H1 (cell line): Measurements from ENCODE around the gene BCL2. TPM values are rescaled to one million over a fixed set of nuclear protein-coding genes. Genes with fewer than 3 reads are reported as not detected.
A peak's percentile ranks its signal among the peaks of the same experiment; 100 is the strongest.

ENCODE experiments used
- CTCF ChIA-PET: fragments of 300-600 bp; sonication (Branson Sonifier 250); formaldehyde crosslinking; loops from one replicate; lab custom pipeline; 2021; ENCODE audit not compliant: partially characterized antibody; lab: Charles Lee
- POLR2A ChIA-PET: fragments of 300-600 bp; sonication (Branson Sonifier 250); formaldehyde crosslinking; loops from one replicate; lab custom pipeline; 2021; ENCODE audit warnings: inconsistent platforms; ENCODE audit not compliant: partially characterized antibody; lab: Charles Lee
- DNase-seq, 2 experiments: peaks; one replicate each; pipeline versions ENCODE4 v3.0.0 to v3.0.0-alpha.2; 2010 to 2022; ENCODE audit warnings: low spot score in 2 of 2, low read depth in 1 of 2, mixed read lengths in 1 of 2
- FAIRE-seq: peaks from 2 replicates; lab custom pipeline; 2011; peaks lifted over from hg19 to GRCh38; lab: Jason Lieb, UNC
- H2AFZ ChIP-seq: 2 replicates; pipeline ENCODE4 v1.8.1; 2012; ENCODE audit warnings: low read length, inconsistent platforms
- H2AK5ac ChIP-seq: 2 replicates; pipeline ENCODE4 v1.6.1; 2013; ENCODE audit warnings: low read depth, low read length
- H2BK120ac ChIP-seq: replicated peaks from 2 replicates; pipeline ENCODE3; 2013; ENCODE audit warnings: low read depth, low read length, inconsistent platforms
- H2BK12ac ChIP-seq: 2 replicates; pipeline ENCODE4 v1.6.1; 2013; ENCODE audit warnings: low read depth, low read length
- H2BK15ac ChIP-seq: 2 replicates; pipeline ENCODE4 v1.6.1; 2013; ENCODE audit warnings: low read length
- H2BK20ac ChIP-seq: 2 replicates; pipeline ENCODE4 v1.6.1; 2013; ENCODE audit warnings: low read length
- H2BK5ac ChIP-seq: 2 replicates; pipeline ENCODE4 v1.6.1; 2013; ENCODE audit warnings: low read depth, low read length
- H3K14ac ChIP-seq: 2 replicates; pipeline ENCODE4 v1.6.1; 2013; ENCODE audit warnings: inconsistent platforms; ENCODE audit not compliant: insufficient read length
- H3K18ac ChIP-seq: 2 replicates; pipeline ENCODE4 v1.6.1; 2013; ENCODE audit warnings: low read length; ENCODE audit errors: extremely low read depth
- H3K23ac ChIP-seq: 2 replicates; pipeline ENCODE4 v1.6.1; 2013; ENCODE audit warnings: inconsistent platforms; ENCODE audit not compliant: insufficient read length
- H3K23me2 ChIP-seq: 2 replicates; pipeline ENCODE4 v1.6.1; 2013; ENCODE audit warnings: low read depth, low read length
- H3K27ac ChIP-seq: 2 replicates; pipeline ENCODE4 v1.6.1; 2011; ENCODE audit warnings: low read depth, low read length, inconsistent platforms
- H3K27me3 ChIP-seq, 4 experiments: replicated peaks in 1 of 4; 1 replicate in 1 of 4; 2 replicates in 3 of 4; pipeline versions ENCODE4 v1.6.1 to v1.8.1; 2011 to 2013; ENCODE audit warnings: low read length in 3 of 4, mild to moderate bottlenecking in 3 of 4, inconsistent platforms in 2 of 4, mixed read lengths in 2 of 4, moderate library complexity in 1 of 4; ENCODE audit not compliant: control insufficient read depth in 3 of 4, insufficient read depth in 3 of 4; ENCODE audit errors: extremely low read depth in 1 of 4
- H3K36me3 ChIP-seq, 4 experiments: 2 replicates each; pipeline versions ENCODE4 v1.6.1 to v1.8.1; 2011 to 2013; ENCODE audit warnings: mild to moderate bottlenecking in 4 of 4, low read length in 3 of 4, moderate library complexity in 2 of 4, control low read depth in 1 of 4, inconsistent platforms in 1 of 4; ENCODE audit not compliant: insufficient read depth in 4 of 4, control insufficient read depth in 2 of 4
- H3K4ac ChIP-seq: replicated peaks from 2 replicates; pipeline ENCODE3; 2013; ENCODE audit warnings: low read length, low read depth, mixed read lengths, inconsistent platforms; ENCODE audit not compliant: insufficient read length
- H3K4me1 ChIP-seq, 4 experiments: replicated peaks in 1 of 4; 1 replicate in 1 of 4; 2 replicates in 3 of 4; pipeline versions ENCODE4 v1.6.1 to v1.8.1; 2011 to 2013; ENCODE audit warnings: low read length in 3 of 4, inconsistent platforms in 2 of 4, mixed read lengths in 1 of 4; ENCODE audit not compliant: insufficient read depth in 4 of 4, control insufficient read depth in 3 of 4
- H3K4me2 ChIP-seq, 2 experiments: 2 replicates each; pipeline versions ENCODE4 v1.6.1 to v1.8.1; 2011 to 2013; ENCODE audit warnings: low read depth in 2 of 2, low read length in 2 of 2, control low read depth in 1 of 2, inconsistent platforms in 1 of 2, mild to moderate bottlenecking in 1 of 2; ENCODE audit not compliant: insufficient read depth in 1 of 2
- H3K4me3 ChIP-seq, 4 experiments: fragments of 200-600, 300-600 bp in 1 of 4; sonication (generic), shearing (Covaris generic), sonication (Bioruptor Twin) in 1 of 4; 2 replicates each; pipeline versions ENCODE4 v1.5.1 to v1.8.1; 2011 to 2016; ENCODE audit warnings: low read length in 4 of 4, low read depth in 3 of 4, control low read depth in 2 of 4, inconsistent platforms in 2 of 4, mild to moderate bottlenecking in 2 of 4, mixed read lengths in 1 of 4, moderate library complexity in 1 of 4; ENCODE audit not compliant: insufficient read depth in 2 of 4; ENCODE audit errors: extremely low read depth in 1 of 4
- H3K56ac ChIP-seq: replicated peaks from 2 replicates; pipeline ENCODE3; 2013; ENCODE audit warnings: low read depth, mild to moderate bottlenecking, mixed read lengths, low read length, inconsistent platforms; ENCODE audit not compliant: insufficient read length
- H3K79me1 ChIP-seq: 2 replicates; pipeline ENCODE4 v1.6.1; 2013; ENCODE audit warnings: low read depth, low read length, control low read depth
- H3K79me2 ChIP-seq, 2 experiments: 2 replicates each; pipeline versions ENCODE4 v1.6.1 to v1.8.1; 2012 to 2013; ENCODE audit warnings: low read length in 2 of 2, mild to moderate bottlenecking in 2 of 2, inconsistent platforms in 1 of 2; ENCODE audit not compliant: insufficient read depth in 2 of 2, control insufficient read depth in 1 of 2
- H3K9ac ChIP-seq, 4 experiments: replicated peaks in 1 of 4; 1 replicate in 1 of 4; 2 replicates in 3 of 4; pipeline versions ENCODE4 v1.6.1 to v1.8.1; 2011 to 2013; ENCODE audit warnings: low read depth in 3 of 4, low read length in 3 of 4, control low read depth in 2 of 4, mild to moderate bottlenecking in 2 of 4, moderate library complexity in 2 of 4, inconsistent platforms in 1 of 4; ENCODE audit errors: extremely low read depth in 1 of 4
- H3K9me3 ChIP-seq, 2 experiments: 2 replicates each; pipeline versions ENCODE4 v1.6.1 to v1.8.1; 2012 to 2013; ENCODE audit warnings: mild to moderate bottlenecking in 2 of 2, moderate library complexity in 2 of 2, control low read depth in 1 of 2, inconsistent platforms in 1 of 2, low read depth in 1 of 2, low read length in 1 of 2, mixed read lengths in 1 of 2; ENCODE audit not compliant: insufficient read depth in 2 of 2
- H4K20me1 ChIP-seq, 2 experiments: replicated peaks in 1 of 2; 2 replicates each; pipeline versions ENCODE3 to v1.8.1; 2011 to 2013; ENCODE audit warnings: inconsistent platforms in 2 of 2, low read length in 2 of 2, mild to moderate bottlenecking in 1 of 2; ENCODE audit not compliant: insufficient read depth in 2 of 2, control insufficient read depth in 1 of 2
- H4K5ac ChIP-seq: 2 replicates; pipeline ENCODE4 v1.6.1; 2013; ENCODE audit warnings: low read length, low read depth, mixed read lengths, inconsistent platforms; ENCODE audit not compliant: insufficient read length
- H4K8ac ChIP-seq: 2 replicates; pipeline ENCODE4 v1.8.0; 2013; ENCODE audit warnings: mild to moderate bottlenecking, moderate library complexity, low read length, inconsistent platforms; ENCODE audit not compliant: insufficient read depth; ENCODE audit errors: extremely low read depth
- H4K91ac ChIP-seq: replicated peaks from 2 replicates; pipeline ENCODE3; 2013; ENCODE audit warnings: low read length, mixed read lengths, inconsistent platforms; ENCODE audit not compliant: insufficient read length
- CEBPB ChIP-seq: IDR thresholded peaks from 2 replicates; pipeline ENCODE4 v1.6.1; 2012; ENCODE audit warnings: low read depth, low read length
- SIN3A ChIP-seq, 2 experiments: IDR thresholded peaks in 1 of 2; conservative IDR thresholded peaks in 1 of 2; 2 replicates each; pipeline ENCODE4 v1.6.1; 2011 to 2012; ENCODE audit warnings: low read length in 2 of 2, improper control_type of control experiment in 1 of 2, low read depth in 1 of 2, mild to moderate bottlenecking in 1 of 2
- WGBS, 2 experiments: shearing (Covaris generic) in 1 of 2; methylation state at CpG; one replicate each; pipeline versions ENCODE4 v1.1.6 to v1.1.7; 2013 to 2015; ENCODE audit warnings: low lambda C conversion rate in 2 of 2, mixed read lengths in 2 of 2, inconsistent platforms in 1 of 2, low coverage in 1 of 2, missing lambda C conversion rate in 1 of 2; ENCODE audit not compliant: insufficient replicate concordance in 2 of 2, insufficient coverage in 1 of 2, insufficient read length in 1 of 2; ENCODE audit errors: extremely low coverage in 1 of 2, missing lambda C conversion rate in 1 of 2; 5-methylcytosine and 5-hydroxymethylcytosine counted together
- polyA plus RNA-seq, 7 experiments: library from polyadenylated mRNA; depleted of rRNA in 3 of 7; stranded (reverse) in 5 of 7; unstranded in 2 of 7; fragments of >200 nt in 5 of 7; fragments of 200-250 nt in 2 of 7; gene quantifications; 1 replicate in 5 of 7; 2 replicates in 1 of 7; 4 replicates in 1 of 7; pipeline versions ENCODE4 v1.2.1 to v1.2.3, GENCODE V29; 2011 to 2013; ENCODE audit warnings: missing spikeins in 2 of 7, mixed read lengths in 2 of 7
- total RNA-seq: library from RNA; stranded (reverse); fragmentation: NEBNext Ultra II Directional; extraction: Animal tissue kit (Norgen Biotek cat#: 25700); gene quantifications from 2 replicates; pipeline ENCODE4 v1.2.1, GENCODE V29; 2021

BCL2 gene
- total and polyA plus RNA-seq, 2 of the 8 experiments (the other 6 are each of a cell fraction or from before 2014, with no cell fraction given) = 0.59 to 4.5 TPM

DNA sequence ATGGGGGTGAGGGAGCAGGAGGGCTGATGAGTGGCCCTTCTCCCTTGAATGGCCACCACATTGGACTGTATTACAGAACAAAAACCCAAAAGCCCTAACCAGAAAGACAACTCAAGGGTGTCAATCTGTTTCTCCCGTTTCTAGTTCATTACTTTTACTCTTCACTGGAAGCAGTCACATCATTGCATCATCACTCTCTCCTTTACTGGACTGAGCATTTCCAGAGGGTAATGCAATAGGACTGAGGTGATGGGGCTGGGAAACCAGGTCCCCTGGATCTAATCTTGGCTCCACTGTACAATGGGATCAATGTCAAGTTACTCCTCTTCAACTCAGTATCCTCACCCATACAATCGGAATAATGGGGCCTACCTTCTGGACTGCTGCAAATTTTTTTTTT is 56.1 kb downstream of the BCL2 start:
- no peaks in the 10 kb centered on the region for H3K9me3 ChIP-seq
- peaks cover 0 to 4% (median 0%) of the 10 kb centered on the region in 4 experiments; a peak in 1 of 7 replicates for H3K4me1 ChIP-seq
- H3K4me3 ChIP-seq = no peak overlapping the region
- H3K18ac ChIP-seq = no peak overlapping the region
- ChIA-PET CTCF (no interaction called here), POLR2A (no interaction called here)
- no peak overlapping the region for H2BK12ac ChIP-seq
- no peaks in the 10 kb centered on the region for H4K20me1 ChIP-seq
- no peaks in the 10 kb centered on the region for H3K79me2 ChIP-seq
- H3K79me1 ChIP-seq = no peaks in the 10 kb centered on the region
- H4K5ac ChIP-seq = no peak overlapping the region
- no peak overlapping the region for H3K4ac ChIP-seq
- TF ChIP-seq CEBPB (peak; percentile 14; the same call in 1 of the 2 replicates), SIN3A (conservative IDR thresholded peaks at IDR 0.05 in 1 of 2, IDR thresholded peaks at IDR 0.05 in 1 of 2; ENCODE audit: low read depth in 1 of 2, low read length in 2 of 2) (no peak)
- no peak overlapping the region for H2BK20ac ChIP-seq
- H3K27me3 ChIP-seq = no peaks in the 10 kb centered on the region
- H2AFZ ChIP-seq = no peak overlapping the region
- no peak overlapping the region for H4K91ac ChIP-seq
- H3K4me2 ChIP-seq = no peak overlapping the region
- no peak overlapping the region for H3K9ac ChIP-seq
- H3K23ac ChIP-seq = no peak overlapping the region
- H2BK120ac ChIP-seq = no peak overlapping the region
- WGBS, 2 experiments = 86% methylated on average over 2 of the region's 2 CpGs; no CpG with 5 or more reads in 1 of the 2 experiments
- H3K36me3 ChIP-seq = no peaks in the 10 kb centered on the region
- no peak overlapping the region for H3K14ac ChIP-seq
- H3K56ac ChIP-seq = no peak overlapping the region
- FAIRE-seq (no peak), DNase-seq (no peak)
- no peak overlapping the region for H2AK5ac ChIP-seq
- no peaks in the 10 kb centered on the region for H3K23me2 ChIP-seq
- H4K8ac ChIP-seq = no peak overlapping the region
- H2BK15ac ChIP-seq = no peak overlapping the region
- no peak overlapping the region for H3K27ac ChIP-seq
- no peak overlapping the region for H2BK5ac ChIP-seq
